Hypothalamus (tissue), 51 donors: ENCODE data around the gene ITGA2.

Experiments used
- DNase-seq, 51 donors: peaks; one replicate each; lab custom pipeline; 2025; lab: John Stamatoyannopoulos, UW

Gene ITGA2

DNA sequence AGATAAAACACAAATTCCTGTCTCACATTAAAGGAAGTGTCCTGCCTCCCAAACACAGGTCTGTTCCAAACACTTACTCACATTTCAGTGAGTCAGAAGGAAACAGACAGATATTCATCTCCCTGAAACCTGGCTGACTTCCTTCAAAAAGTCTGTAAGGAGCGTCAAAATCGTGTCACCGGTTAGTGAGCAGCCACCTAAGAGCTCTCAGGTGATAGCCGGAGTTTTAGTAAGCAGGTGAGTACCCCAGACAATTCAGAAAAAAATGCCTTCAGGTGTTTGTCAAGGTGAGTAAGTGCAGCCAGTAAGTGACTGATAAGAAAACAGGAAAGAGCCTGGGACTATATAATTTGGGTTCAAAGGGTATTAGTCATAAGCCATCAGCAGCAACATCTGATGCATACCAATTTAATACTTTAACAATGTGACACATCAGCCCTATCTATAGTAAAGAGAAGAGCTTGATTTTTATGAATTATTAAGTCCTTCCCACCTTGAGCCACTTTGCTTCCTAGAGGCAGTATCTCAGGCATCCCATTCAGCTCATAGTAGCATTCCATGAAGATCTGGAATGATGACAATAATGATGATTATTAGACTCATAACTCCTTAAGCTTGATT lies 1.3 kb upstream of the ITGA2 start:
- DNase-seq, result no peak

DNA sequence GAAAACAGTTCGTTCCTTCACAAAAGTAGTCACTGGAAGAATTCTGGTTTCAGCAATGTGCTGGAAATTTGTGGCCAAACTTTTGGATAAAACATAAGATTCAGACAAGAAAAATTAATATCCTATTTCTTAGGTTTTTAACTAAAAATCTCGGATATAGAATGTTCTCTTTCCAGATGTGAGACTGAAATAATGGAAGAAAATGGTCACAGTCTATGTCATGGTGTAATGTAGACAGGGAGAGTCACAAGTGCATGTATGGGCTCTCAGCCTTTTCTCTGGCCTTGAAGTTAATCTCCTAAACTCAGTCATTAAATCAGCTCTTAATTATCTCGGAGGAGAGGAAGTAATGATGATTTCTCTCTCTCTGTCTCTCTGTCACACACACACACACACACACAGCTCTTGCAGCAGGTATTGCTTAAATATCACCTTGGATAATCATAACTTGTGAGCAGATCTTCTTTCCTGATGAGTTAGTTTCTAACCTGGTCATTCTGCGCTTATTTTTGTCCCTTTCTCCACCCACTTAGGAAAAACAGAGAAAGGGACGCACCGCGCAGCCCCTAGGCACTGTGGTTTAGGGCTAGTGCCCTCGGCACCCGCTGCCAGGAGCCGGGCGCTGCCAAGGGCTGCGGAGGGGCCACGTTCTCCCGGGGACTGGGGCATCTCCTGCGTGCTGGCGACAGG lies 672 bp upstream of the ITGA2 start:
- peak in 3 of 51 donors; percentile 1 to 37 (median 28) for DNase-seq

DNA sequence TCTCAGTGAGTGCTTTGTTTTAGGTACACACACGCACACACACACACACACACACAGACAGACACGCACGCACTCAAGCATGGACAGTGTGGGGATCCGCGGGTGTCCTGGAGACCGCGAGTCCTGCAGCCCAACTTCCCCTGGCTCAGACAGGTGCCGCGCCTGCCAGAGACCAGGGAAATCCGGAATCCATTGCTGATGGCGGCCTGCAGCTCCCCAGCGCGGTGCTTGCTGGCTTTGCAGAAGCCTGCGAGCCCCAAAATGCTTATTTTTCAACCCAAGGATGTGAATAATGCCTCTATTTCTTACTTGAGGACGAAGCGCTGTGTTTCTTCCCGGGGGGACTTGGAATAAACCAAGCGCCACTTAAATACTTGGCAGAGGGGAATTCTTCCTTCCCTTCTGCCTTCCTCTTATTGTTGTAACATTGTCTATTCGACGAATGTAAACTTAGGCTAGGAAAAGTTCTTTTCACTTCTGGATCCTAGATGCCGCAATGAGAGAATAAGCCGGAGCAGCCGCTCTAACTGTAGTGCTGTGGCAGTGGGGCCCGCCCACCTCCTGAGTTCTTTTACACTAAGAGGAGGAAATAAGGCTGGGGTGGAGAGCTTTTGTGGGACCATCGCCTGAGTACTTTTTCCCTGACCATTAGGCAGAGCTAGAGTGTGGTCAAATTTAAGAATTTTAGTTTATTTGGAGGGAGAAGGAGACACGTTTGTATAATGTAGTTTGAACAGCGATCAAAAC lies 802 bp downstream of the ITGA2 start:
- DNase-seq, result peak in 40 of 51 donors; percentile 2 to 71 (median 38)

DNA sequence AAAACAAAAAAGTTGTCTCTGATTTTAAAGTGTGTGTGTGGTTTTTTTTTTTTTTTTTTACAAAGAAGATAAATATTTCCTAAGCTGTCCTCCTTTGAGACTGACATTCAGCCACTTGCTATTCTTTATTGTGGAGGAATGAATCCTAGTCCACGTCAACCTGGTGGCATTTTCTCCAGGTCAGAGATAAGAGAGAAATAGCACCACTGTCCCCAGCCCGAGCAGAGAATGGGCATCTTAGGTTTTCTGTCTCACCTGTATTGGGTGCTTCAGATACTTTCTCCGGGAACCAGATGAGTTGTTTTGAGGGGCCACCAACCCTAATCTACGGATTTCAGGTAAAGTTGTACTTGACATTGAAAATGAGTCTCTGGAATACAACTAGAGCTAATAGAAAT lies 1.4 kb downstream of the ITGA2 start:
- DNase-seq, result no peak

DNA sequence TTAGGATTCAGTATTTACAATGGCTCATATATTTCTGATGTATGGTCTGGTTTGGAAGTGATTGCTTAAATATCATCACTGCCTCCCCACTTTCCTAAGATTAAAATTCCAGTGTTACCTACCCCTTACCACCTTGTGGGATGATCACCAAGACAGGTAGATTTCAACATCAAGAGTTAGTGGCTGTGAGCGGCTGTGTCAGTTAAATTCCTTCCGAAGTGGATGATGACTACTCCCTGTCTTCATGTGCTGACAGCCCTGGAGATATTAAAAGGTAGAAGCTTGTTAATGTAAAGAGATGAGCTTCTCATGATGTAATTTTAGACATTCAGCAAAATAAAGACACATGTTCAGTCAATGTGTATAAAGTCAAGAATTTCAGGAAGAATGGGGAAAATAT lies 4.2 kb downstream of the ITGA2 start:
- no peak for DNase-seq

DNA sequence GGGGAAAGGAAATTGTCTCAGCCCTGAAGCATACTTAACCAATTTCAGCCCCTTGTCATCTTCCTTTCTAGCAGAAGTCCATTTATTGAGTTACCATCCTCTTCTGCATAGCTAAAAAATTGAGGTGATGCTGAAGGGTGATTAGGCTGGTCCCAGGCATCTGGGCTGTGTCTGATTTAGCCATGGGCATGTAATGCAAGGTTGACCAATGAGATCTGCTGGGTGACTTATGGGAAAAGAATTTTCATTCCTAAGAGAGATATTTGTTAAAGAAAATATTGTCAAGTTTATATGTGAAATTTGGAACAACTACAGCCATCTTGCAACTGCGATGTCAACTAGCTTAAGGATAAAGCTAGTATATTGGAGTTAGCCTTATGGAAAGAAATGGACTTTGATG lies 5.1 kb downstream of the ITGA2 start:
- DNase-seq, result no peak

DNA sequence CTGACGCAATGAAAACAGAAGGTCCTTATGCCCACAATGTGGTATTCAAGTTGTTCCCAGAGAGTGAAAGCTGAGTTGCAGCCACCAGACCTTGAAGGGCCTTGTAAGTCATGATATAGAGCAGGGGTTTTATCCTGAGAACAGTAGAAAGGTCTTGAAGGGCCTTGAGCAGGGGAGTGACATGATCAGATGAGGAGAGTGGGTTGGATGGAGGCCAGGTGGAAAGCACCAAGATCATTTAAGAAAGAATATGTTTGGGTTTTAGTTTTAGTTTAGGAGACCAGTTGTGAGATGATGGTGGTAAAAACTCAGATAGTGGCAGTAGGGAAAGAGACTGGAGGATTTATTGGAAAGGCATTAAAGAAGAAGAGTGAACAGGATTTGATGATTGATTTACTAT lies 5.9 kb downstream of the ITGA2 start:
- no peak for DNase-seq

DNA sequence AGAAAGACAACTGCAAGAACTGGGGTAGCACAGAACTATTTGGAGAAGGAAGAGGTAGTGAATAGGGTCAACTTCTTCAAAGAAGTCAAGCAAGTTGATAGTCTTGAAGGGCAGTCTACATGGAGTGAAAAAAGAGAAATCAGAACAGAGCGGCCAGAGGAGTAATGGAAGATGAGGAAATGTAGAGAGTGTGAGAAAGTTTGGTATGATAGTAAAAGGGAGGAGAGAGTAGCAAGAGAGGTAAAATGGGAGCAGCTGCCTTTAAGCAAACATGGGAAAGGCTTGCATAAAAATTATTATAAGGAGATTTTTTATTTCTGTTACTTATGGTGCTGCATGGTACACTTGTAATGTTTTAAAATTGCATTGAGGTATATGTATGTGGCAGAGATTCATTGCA lies 6.8 kb downstream of the ITGA2 start:
- DNase-seq, result no peak

DNA sequence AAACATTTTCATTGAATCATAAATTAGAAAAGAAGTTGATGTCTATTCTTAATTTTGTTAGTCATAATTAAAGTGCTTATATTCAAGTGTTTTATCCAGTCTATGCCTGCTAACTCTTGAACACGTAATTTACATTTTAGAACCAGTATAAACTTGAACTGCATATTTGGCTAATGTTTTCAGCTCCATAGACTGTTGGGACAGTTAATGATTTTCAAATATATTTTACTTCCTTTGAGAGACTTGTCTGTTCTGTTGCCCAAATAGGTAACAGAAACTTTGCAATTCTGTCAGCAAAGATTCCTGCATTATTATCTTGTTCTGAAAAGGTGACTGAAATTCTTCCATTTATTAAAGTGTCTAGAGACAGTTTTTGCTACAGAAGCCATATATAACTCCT lies 7.8 kb downstream of the ITGA2 start:
- peak in 1 of 51 donors; percentile 58 for DNase-seq

DNA sequence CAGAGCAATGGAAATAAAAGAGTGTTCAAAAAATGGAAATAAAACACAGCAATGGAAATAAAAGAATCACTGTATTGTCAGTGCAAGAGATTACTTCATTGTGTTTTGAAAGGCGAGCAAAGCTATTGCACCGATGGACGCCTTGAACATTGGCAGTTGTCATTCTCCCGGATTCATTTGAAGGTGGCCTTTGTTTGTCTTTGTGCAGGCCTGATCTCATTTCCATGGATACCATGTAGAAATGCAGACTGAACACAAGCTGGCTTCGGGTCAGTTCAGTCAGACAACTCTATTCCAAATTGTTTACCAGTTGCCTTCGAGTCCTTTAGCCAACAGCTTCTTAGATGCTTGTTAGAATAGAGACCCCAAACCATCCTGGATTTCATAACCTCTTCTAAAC lies 8.3 kb downstream of the ITGA2 start:
- peak in 36 of 51 donors; percentile 2 to 83 (median 50) for DNase-seq

DNA sequence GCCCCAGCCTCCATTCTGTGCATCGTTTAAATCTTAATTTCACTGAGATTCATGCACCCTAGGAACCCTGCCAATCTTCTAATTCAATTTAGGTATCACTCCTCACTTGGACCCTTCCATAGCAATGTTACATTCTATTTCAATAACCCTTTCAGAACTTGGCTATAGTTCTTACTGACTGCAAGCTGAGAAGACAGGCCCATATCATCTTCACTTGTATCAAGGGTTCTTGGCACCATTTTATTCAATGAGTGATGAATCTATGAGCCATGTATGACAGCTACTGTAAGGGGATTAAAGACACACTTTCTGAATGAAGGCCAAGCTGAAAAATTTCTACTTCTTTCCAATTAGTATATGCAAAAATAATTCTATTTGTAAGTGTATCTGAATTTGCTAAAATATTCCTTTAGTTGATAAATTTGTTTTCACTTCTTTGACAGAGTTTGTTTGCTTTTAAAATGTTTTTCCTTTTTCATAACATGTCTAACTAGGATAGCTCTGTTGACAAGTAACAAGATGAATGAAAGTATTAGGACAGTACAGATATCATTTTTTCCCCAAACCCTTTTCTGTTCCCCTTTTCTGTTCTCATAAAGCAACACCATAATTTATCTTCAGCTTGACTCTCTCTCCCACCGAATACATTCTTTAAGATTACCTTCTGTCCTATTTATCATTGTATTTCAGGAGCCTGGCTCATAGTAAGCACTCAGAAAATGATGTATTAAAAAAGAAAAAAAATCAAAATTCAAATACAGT lies 9.6 kb downstream of the ITGA2 start:
- no peak for DNase-seq

DNA sequence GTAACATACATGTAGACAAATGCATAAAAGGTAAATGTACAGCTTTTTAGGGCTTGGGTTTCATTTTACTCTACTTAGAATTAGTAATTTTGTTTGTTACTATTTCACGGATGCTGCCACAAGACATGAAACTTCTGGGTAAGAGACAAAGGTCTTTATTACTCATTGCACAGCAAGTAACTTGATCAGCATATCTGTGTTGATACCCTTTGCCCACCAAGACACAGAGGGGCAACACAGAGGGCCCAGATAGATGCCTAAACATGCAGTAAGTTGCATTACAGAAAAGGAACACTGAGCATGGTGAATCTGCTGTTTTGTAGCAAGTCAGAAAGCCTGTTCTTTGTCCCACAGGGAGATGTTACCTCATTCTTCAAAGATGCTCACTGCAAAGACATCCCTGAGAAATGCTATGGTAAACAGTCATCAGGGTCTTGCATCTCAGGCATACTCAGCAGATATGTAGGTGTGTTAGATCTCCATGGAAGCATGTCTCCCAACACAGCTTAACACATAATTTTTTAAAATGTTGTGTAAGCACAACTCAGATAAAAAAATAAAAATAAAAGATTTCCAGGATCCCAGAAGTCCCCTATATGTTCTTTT lies 10.3 kb downstream of the ITGA2 start:
- DNase-seq, result no peak

DNA sequence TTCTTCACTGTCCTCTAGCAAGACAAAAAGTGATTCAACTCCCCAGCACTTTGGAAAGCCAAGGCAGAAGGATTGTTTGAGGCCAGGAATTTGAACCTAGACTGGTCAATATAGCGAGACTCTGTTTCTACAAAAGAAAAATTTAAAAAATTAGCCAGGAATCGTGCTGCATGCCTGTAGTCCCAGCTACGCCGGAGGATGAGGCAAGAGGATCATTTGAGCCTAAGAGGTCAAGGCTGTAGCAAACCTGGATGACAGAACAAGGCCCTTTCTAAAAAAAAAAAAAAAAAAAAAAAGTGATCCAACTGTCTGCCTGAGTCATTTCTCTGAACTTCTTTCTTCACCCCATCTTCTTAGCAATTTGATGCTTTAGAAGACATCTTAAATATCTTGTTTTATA lies 12.4 kb downstream of the ITGA2 start:
- DNase-seq, result no peak

DNA sequence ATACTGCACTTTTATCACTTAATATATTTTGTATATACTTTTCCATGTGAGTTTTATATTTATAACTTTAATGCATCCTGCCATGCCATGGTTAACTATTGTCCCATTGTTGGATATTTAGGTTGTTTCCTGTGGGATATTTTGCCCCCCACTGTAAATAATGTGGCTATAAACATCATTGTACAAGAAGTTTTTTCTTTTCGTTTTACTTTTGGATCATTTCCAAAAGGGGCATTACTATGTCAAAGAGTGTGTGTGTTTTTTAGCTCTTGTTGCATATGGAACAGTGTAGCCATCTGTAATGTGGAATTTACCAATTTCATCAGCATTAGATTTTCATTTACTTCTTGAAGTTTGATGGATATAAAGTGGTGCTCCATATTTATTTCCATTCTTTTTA lies 13.3 kb downstream of the ITGA2 start:
- no peak for DNase-seq

DNA sequence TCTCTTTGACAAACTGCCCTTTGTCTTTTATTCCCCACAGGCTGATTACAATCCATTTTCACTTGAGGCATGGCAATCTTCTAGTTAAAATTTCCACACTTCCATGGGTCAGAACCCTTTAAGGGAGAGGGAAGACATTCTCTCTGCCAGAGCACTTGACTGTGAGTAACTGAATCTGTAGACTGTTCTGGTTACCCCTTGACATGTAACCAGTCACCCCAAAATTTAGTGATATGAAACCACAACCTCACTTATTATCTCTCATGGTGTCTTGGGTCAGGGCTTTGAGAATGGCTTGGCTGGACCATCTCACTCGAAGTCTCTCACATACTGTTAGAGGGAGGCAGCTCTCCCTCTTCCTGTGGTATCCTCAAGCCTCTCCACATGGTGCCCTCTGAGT lies 14.0 kb downstream of the ITGA2 start:
- DNase-seq, result no peak

DNA sequence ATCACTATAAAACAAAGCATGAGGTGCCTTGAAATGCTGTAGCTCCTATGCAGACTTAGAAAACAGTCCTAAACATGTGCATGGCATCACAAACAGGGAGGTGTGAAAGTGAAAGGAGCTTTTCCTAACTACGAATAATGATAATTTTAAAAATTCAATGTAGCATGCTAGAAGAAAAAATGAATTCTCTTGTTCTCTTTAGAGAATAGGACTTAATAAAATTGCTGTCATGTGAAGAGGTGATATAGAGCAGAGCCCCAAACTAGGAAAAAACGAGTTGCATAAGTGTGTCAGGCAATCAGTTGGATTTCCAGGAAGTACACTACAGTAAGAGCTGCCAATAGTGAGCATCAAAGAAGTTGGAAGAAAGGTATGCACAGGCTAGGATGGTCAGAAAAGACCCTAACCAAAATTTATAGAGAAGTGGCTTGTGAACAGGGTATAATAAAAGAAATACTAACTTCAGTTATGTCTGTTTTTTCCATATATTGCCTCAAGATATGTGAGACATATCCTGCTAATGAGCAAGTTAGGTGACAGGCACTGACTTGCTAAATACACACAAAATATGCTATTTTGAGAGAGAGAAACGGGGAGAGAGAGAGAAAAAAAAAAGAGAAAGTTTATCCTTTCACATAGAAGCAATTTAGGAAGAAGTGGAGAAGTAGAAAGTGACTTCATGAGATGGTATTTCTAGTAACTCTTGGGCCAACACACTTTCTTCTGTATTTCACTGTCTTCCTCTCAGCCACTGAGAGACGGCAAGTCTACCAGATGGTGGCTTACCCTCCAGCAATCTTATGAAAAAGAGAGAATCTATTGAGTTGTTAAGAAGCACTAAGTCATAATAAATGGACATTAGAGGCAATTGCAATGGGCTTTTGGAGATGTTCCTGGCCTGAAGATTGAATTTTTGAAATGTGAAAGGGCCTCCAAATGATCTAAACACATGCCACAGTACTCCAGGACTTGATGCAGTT lies 18.0 kb downstream of the ITGA2 start:
- no peak for DNase-seq

DNA sequence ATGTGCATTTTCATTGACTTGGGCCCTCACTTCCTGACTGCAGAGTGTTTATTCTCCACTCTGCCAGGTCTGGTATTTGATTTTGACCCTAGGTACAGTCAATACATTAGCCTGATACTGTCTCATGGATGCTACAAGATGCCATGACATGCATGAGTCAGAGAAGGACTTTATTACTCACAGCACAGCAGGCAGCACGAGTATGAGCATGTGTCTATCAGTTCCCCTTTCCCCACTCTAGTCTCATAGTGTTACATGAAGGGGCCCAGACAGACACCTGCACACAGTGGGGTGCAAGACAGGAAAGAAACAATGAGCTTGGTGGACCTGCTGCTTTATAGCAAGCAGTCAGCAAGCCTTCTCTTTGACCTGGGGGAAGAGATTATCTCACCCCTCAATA lies 19.6 kb downstream of the ITGA2 start:
- DNase-seq, result no peak

DNA sequence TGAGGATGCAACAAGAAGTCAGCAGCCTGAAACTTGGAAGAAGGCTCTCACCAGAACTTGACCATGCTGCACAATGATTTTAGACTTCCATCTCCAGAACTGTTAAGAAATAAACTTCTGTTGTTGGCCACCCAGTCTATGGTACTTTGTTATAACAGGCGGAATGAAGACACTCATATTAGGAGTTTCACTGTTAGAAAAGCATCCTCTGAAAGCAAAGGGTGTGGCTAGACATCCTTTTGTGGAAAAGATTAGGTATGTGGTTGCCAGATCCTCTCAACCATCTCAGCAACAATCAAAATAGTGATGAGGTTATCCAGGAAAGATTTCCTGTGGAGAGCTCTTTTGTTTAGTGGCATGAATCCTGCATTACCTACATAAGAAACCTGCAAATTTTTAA lies 20.7 kb downstream of the ITGA2 start:
- no peak for DNase-seq

DNA sequence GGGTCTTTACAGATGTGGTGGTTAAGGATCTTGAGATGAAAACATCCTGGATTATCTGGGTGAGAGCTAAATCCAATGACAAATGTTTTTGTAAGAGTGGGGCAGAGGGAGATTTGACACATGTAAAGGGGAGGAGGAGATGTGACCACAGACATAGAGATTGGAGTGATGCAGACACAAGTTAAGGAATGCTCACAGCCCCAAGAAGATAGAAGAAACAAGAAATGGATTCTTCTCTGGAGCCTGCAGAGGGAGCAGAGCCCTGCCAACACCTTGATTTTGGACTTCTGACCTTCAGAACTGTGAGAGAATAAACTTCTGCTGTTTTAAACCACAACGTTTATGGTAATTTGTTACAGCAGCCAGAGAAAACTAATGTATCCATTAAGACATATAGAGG lies 21.7 kb downstream of the ITGA2 start:
- DNase-seq, result no peak

DNA sequence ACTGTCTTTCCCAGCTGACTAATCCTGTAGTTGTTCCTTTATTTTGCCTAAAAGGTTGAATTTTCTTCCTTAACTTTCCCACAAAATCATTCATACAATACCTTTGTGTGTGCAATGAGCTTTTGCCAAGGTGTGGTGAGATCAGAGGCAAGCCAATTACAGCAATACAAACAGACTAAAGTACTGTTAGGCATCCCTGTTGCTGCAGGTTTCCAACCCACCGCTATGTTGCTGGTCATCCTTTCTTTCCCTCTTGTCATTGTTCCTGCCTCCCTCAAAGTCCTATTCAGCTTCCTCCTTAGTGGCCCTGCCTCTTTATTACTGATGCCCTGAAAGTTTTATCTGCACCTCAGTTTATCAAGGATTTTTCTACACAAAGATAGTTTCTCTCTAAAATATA lies 22.1 kb downstream of the ITGA2 start:
- DNase-seq, result no peak
